Activated CD4-positive, CD25-positive, alpha-beta regulatory T cell treated with anti-CD3 and anti-CD28 coated beads, Interleukin-2, amount 50 U/mL, for 24 hours (primary cell): ENCODE data around the gene SMARCB1.
"Not testable (repeated sequence)": the region's sequence is repeated elsewhere in the genome, so short reads cannot be mapped to it uniquely, and the experiment has no call there.

ENCODE experiments used
- ATAC-seq, 2 donors: fragments of 150-1000 bp; cut with Tn5 transposase; one replicate each; pipeline ENCODE4 v1.10.0; 2021; ENCODE audit warnings: mild to moderate bottlenecking in 1 of 2, moderate library complexity in 1 of 2

The SMARCB1 gene

GRCh38 chr22:23847310-23847920 lies 60.6 kb downstream of the SMARCB1 start:
- ATAC-seq, result no peak

DNA sequence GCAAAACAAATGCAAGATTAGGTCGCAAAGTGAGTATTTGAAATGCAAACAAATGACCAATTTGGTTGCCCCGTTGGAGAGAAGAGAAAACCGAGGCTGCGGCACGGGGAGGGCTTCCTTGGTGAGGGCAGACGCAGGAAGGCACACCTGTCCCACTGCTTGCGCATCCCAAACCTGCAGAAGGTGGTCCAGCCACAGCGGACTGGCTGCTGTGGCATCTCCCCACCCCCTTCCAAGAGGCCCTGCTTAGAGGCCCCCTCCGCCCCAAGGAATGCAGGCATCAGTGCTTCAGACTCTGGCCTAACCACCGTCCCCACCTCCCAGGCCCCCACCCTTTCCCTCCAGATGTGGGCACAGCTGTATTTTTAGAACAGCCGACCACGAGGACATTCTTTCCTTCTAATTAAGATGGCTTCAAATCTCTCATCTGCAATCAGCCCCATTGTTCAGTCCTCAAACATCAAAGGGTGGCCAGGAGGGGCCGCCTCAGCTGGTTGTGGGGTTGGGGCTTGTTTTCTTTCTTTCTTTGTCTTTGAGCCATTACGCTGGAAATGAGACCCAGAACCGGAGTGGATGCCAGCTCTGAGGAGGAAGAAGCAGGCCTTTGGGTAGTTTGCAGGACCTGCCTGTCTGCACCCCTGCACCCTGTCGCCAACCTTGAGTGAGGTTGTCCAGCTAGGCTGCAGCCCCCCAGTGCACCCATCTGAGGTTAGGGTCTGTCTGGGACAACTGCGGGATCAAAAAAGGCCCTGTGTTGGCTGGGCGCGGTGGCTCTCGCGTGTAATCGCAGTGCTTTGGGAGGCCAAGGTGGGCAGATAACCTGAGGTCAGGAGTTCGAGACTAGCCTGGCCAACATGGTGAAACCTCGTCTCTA lies 61.5 kb downstream of the SMARCB1 start:
- ATAC-seq, result no peak

DNA sequence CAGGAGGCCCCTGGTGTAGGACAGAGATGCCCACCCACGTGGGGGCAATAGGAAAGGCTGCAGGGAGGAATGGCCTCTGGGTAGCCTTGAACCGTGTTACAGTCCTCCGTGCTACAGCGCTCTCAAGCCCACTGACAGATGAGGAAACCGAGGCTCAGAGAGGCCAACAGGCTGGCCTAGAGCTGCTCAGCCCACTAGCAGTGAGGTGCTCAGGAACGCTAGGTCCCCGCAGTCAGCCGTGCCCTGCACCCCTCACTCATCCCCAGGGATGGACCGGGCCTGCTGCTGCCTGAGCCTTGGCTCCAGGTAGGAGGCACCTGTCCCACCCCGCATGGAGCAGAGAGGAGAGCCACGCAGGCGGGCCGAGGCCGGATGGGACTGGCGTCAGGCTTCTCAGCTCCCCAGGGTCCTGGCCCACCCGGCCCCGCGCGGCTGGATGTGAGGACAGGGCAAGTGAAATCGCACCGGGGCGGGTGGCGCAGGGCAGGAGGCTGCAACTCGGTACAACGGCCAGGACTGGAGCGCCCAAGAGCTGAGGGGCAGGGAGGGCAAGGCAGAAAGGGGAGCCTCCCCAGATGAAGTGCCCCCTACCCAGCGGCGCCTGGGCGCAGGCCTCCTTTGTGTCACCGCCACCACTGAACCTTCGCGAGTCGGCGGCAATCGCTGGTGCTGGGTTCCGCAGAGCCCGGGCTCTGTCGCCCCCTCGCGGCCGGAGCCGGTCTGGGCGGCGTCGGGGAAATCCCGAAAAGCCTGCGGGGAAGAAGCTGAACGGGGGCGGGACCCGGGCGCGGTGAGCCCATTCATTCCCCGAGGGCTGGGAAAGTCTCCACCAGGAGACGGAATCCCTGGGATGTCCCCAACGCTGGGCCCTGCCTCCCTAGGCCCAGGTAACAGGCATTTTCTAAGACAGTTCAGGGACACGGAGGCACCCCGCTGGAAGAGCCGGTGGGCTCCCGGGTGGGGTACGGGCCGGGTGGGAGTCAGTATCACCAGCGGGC lies 62.5 kb downstream of the SMARCB1 start:
- ATAC-seq, result peak; percentile 85 to 91

DNA sequence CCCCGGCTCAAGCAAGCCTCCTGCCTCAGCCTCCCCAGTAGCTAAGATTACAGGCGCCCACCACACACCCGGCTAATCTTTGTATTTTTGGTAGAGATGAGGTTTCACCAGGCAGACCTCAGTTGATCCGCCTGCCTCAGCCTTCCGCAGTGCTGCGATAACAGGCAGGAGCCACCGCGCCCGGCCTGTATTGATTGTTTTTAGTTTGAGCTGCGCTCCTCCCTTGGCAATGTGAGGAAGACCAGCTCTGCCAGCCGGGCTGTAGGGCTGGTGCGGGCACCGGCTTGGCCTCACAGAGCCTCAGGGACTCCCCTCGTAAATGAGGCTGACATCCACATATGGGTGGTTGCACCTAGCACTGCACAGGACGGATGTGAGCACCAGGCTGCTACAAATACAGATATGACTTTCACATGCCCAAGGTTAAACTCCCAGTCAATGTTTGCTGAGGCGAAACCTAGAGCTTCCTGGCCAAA lies 63.4 kb downstream of the SMARCB1 start:
- no peak for ATAC-seq

DNA sequence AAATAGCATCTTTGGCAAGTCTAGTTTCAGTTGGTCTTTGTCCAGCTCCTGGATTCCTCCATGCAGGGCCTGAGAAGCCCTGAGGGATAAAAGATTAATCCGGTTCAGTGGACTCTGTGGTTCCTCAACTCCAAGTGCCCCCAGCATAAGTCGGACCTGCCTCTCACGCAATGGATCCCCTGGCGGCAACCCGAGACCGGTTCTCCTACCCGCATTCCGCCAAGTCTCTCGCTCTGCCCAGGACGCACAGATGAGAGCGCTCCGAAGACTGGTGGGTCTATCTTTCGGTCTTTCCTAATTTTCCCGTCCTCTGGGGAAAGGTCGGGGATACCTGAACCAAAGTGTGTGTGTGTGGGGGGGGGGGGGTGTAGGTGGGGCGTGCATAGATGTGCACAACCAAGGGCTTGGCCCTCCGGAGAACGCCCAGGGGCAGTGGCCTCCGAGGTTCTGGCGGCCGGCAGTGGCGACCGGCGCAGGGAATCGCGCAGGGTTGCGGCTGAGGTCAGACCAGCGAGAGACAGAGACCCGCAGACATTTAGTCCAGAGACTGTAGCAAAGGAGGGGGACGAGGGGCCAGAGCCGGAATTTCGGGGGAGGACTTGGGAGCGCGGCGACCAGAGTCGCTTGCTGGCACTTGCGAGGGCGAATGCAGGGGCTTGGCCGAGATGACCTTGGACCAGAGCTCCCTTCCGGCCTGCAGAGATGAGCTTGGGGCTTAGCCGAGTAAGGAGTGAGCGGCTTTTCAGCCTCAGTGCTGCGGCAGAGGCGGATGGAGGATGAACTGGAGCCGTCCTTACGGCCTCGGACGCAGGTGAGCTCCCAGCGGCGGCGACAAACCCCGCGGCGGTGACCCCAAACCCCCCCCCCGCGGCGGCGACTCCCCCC lies 70.2 kb downstream of the SMARCB1 start:
- peak; percentile 28 to 29 for ATAC-seq

DNA sequence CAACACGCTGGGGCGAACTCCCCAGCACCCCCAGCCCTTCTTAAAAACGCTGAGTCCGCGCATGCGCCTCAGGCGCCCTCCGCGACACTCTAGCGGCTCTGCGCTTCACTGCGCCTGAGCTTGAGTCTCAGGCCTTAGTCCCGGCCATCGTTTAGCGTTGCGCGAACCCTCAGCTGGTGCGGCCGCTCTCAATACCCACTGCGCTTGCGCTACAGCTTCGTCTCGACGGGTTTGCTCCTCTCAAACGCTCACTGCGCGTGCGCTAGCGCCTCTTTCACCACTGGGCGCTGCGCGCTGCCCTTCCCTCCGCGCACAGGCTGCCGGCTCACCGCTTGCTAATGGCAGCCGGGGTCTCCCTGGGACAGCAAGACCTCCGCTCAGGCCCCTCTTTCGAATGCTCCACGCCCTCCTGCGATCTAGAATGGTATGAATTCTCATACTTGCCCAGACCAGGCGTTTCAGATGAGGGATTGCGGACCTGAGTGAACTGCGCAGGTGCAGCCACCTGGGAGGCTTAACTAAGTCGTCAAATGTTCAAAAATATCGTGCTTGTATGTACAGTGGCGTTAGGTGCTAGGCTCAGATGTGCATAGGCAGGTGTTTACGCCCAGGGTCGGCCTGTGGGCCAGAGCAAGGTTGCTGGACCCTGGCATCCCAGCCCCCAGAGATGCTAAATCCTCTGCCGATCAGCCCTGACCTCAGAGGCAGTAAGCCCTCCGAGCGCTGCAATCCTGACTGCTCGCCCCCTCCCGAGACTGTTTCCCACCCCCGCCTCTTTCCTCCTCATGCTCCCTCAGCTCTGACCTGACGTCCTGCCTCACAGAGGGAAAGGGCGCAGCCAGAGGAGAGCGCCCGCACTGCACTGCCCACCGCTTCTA lies 71.1 kb downstream of the SMARCB1 start, which contains the start of gene SLC2A11:
TSS of gene SLC2A11 (plus strand) at position 270 of the 878 bp plus-strand sequence. CDS start at position 395, 125 bp downstream.
- ATAC-seq, result peak; percentile 97

GRCh38 chr22:23858484-23858815 lies 71.7 kb downstream of the SMARCB1 start:
- ATAC-seq, result no peak

DNA sequence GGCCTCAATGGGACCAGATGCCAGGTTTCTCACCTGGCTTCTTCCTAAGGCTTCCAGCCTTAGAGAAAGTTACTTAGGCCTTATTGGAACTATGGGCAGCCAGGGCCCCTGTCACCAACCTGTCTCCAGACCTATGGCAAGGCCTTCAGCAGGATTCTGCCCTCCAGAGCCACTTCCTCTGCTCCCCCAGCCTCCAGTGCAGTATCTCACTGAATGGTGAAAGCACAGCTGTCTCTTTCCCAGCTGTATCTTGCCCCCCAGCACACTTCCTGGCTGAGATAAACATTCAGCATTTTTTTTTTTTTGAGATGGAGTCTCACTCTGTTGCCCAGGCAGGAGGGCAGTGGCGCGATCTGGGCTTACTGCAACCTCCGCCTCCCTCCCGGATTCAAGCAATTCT lies 72.4 kb downstream of the SMARCB1 start:
- ATAC-seq, result no peak

DNA sequence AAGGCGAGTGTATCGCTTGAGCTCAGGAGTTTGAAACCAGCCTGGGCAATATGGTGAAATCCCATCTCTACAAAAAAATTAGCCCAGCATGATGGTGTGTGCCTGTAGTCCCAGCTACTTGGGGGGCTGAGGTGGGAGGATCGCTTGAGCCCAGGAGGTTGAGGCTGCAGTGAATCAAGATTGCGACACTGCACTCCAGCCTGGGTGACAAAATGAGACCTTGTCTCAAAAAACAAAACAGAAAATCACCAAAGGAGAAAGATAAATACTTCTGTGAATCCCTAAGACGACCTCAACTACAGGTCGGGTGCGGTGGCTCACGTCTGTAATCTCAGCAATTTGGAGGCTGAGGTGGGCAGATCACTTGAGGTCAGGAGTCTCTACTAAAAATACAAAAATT lies 73.4 kb downstream of the SMARCB1 start:
- not testable (repeated sequence) for ATAC-seq

DNA sequence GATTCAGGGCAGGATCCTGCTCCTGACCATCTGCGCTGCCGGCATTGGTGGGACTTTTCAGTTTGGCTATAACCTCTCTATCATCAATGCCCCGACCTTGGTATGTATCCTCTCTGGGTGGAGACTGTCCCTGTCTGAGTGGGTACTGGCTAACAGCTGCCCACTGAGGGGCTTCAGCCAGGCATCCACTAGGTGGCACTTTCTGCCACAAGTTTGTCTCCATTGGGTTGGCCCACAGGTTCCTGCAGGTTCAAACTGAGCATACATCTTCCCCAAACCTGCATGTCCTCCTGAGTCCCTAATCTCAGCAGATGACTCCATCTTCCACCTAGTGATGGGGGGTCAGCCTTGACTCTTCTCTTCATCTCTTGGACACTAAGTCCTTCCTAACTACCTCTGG lies 75.3 kb downstream of the SMARCB1 start:
- no peak for ATAC-seq

DNA sequence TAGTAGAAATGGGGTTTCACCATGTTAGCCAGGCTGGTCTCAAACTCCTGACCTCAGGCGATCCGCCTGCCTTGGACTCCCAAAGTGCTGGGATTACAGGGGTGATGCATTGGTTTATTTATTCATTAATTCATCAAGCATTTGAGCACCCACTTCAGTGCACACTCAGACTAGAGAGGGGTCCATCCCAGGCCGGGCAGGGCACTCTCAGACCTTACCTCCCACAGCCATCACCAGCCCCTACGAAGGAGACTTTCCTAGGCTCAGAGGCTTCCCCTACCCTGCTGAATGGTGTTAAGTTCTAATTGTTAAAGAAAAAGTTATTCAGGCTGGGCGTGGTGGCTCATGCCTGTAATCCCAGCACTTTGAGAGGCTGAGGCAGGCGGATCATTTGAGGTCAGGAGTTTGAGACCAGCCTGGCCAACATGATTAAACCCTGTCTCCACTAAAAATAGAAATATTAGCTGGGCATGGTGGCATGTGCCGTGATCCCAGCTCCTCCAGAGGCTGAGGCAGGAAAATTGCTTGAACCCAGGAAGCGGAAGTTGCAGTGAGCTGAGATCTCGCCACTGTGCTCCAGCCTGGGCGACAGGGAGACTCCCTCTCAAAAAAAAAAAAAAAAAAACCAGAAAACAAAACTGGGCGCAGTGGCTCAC lies 77.9 kb downstream of the SMARCB1 start:
- ATAC-seq, result not testable (repeated sequence)

- no peak for ATAC-seq
Observed at GRCh38 chr22:23868580-23868979, 81.8 kb downstream of the SMARCB1 start.

GRCh38 chr22:23874871-23875270 lies 88.1 kb downstream of the SMARCB1 start:
- ATAC-seq, result no peak

DNA sequence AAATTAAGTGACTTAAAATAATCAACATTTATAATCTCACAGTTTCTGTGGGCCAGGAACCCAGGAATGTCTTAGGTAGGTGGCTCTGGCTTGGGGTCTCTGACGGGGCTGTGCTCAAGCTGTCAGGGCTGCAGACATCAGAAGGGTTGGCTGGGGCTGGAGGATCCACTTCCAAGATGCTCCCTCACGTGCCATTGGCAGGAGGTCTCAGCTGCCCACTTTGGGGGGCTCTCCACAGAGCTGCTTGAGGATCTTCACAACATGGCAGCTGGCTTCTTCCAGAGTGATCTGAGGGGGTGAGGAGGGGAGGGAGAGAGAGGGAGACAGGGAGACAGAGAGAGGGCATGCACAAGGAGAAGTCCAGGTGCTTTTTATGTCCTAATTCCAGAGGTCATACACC lies 89.0 kb downstream of the SMARCB1 start:
- ATAC-seq, result no peak

- ATAC-seq, result no peak
Observed at GRCh38 chr22:23877566-23877965, 90.8 kb downstream of the SMARCB1 start.

- ATAC-seq, result no peak
Observed at GRCh38 chr22:23878219-23878618, 91.5 kb downstream of the SMARCB1 start.

- ATAC-seq, result no peak
Observed at GRCh38 chr22:23882370-23882769, 95.6 kb downstream of the SMARCB1 start.

GRCh38 chr22:23883658-23884057 lies 96.9 kb downstream of the SMARCB1 start:
- ATAC-seq, result no peak

DNA sequence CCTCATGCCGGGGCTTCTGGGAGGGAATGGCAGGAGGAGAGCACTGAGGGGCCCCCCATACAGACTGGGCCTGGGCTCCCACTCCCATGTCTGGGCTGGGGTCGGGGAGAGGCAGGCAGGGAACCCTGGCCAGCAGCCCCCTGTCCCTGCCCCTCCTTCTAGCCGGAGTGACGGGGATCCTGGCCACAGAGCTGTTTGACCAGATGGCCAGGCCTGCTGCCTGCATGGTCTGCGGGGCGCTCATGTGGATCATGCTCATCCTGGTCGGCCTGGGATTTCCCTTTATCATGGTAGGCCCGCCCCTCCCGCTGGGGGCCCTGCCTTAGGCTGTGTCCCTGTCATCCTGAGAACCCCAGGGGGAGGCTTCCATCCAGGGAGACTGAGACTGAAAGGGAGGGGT lies 97.4 kb downstream of the SMARCB1 start:
- no peak for ATAC-seq
